WI38 (cell line): Measurements from ENCODE around the gene CIITA.

Experiments used
- H3K4me3 ChIP-seq: 2 replicates; pipeline ENCODE4 v1.5.1; 2011; ENCODE audit warnings: low read depth, mild to moderate bottlenecking, control low read depth, low read length
- TF ChIP-seq, protein P1 (sequence below): IDR thresholded peaks from 2 replicates; pipeline ENCODE4 v1.5.1; 2012; ENCODE audit warnings: low read depth, mild to moderate bottlenecking, control low read depth, low read length

CIITA gene

DNA sequence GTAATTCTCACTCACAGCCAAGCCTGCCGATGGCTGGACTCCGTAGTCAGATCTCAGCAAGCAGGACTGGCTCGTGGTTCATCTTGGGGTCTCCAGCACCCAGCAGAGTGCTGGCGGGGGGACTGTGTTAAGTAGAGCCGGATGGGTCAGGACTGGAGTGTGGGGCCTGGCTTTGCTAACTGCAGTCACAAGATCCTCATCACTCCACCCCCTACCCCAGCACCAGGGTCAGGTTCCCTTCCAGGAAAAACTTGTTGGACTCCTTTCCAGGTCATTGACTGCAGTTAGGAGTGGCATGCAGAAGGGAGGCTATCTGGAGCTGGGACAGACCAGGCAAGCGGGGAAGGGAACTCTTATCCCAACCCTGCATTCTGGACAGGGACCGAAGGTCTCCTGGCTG is 6.0 kb downstream of the CIITA start:
- TF ChIP-seq, protein P1, sequence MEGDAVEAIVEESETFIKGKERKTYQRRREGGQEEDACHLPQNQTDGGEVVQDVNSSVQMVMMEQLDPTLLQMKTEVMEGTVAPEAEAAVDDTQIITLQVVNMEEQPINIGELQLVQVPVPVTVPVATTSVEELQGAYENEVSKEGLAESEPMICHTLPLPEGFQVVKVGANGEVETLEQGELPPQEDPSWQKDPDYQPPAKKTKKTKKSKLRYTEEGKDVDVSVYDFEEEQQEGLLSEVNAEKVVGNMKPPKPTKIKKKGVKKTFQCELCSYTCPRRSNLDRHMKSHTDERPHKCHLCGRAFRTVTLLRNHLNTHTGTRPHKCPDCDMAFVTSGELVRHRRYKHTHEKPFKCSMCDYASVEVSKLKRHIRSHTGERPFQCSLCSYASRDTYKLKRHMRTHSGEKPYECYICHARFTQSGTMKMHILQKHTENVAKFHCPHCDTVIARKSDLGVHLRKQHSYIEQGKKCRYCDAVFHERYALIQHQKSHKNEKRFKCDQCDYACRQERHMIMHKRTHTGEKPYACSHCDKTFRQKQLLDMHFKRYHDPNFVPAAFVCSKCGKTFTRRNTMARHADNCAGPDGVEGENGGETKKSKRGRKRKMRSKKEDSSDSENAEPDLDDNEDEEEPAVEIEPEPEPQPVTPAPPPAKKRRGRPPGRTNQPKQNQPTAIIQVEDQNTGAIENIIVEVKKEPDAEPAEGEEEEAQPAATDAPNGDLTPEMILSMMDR, result no peak
- H3K4me3 ChIP-seq, result no peak overlapping the region

DNA sequence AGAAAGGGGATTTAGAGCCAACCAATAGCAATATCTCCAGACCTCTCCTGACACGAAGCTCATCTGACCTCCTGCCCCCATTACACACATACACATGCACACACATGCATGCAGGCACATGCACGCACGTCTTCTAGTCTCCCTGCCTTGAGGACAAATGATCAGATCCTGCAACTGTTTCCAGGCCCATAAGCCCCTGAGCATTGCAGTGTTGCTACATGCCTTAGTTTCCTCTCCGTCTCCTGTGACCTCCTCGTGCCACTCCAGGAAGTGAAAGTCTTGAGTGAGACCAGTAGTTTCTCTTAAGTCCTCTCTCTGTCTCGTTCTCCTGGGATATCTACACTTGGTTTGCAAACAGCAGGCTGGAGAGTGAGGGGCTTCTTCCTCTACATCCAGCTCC is 8.2 kb downstream of the CIITA start:
- H3K4me3 ChIP-seq, result no peak overlapping the region
- TF ChIP-seq, protein P1, result no peak

DNA sequence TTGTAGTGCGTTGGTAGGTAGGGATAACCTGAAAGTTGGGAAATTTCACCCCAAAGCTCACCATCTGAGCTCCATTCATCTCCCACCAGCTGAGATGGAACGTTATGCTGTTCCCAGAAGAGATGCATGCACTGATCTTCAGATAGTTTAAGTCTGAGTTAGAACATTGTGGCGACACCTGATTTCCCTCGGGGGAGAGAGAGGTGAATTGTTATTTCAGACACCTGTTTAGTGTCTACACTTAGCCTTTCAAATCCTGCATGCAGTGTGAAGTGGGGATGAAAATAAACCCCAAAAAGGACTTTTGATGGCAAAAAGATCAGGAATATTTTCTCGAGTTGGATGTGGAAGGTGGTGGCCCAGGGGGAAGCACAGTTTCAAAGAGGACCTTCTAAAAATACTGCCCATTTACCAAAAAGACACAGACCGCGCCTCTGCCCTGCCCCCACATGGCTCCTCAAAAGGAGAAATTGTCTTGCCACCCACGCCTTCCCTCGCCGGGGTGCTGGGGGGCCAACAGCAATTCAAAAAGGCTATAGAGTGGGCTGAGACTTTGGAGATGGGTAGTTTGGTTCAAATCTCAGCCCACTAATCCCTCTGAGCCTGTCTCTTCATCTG is 11.4 kb downstream of the CIITA start:
- H3K4me3 ChIP-seq, result no peak overlapping the region
- TF ChIP-seq, protein P1, result no peak

DNA sequence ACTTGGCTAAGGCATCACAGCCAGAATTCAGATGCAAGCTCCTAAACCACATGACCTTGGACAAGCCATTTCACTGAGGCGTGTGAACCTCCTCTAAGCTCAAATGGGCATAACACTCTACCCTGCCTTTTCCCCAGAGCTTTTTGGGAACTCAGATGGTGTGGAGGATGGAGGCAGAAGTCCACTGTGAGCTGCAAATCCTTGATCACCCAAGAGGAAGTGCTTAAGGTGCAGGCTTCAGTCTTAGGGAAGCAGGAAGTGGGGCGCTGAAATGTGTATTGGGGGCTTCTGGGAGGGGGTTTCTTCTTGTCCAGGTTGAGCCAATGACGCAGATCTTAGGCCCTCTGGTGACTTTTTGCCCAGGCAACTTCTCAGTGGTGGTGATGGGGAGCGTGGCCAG is 12.9 kb downstream of the CIITA start:
- no peak overlapping the region for H3K4me3 ChIP-seq
- TF ChIP-seq, protein P1, result no peak

DNA sequence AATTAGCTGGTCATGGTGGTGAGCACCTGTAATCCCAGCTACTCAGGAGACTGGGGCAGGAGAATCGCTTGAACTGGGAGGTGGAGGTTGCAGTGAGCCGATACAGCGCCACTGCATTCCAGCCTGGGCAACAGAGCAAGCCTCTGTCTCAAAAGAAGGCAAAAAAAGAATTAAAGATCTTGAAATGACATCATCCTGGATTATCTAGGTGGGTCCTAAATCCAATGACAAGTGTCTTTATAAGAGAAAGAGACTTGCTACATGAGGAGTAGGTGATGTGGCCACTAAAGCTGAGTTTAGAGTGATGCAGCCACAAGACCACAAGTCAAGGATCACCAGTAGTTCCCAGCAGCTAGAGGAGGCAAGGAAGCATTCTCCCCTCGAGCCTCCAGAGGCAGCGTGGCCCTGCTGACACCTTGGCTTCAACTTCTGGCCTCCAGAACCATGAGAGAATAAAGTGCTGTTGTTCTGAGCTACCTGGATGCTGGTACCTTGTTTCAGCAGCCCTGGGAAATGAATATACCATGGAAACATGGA is 15.8 kb downstream of the CIITA start:
- TF ChIP-seq, protein P1, result no peak

DNA sequence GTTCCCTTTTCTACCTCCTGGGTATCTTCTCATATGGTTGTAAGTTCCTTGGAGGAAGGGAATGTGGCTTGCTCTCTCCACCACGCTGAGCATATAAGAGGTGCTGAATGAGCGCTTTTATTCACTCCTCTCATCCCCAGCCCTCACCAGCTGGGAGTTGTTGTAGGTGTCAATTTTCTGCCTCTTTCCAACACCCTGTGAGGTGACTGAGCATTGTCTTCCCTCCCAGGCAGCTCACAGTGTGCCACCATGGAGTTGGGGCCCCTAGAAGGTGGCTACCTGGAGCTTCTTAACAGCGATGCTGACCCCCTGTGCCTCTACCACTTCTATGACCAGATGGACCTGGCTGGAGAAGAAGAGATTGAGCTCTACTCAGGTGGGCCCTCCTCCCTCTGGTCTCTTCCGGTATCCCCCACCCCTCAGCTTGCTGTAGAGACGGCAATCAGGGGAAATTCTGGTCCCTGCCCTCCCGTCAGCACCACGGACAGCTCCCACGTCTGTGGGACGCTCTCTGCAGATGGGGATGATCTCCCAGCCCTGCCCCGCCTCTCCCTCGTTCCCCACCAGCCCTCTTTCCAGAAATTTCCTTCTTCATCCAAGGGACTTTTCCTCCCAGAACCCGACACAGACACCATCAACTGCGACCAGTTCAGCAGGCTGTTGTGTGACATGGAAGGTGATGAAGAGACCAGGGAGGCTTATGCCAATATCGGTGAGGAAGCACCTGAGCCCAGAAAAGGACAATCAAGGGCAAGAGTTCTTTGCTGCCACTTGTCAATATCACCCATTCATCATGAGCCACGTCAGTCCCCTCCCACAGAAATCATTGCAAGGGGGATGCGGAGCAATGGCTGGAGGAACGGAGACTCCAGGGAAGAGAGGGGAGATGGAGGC is 18.3 kb downstream of the CIITA start:
- TF ChIP-seq, protein P1, result no peak
- no peak overlapping the region for H3K4me3 ChIP-seq

More for the DNA sequence above, 15.8 kb downstream of the CIITA start:
- no peak overlapping the region for H3K4me3 ChIP-seq

DNA sequence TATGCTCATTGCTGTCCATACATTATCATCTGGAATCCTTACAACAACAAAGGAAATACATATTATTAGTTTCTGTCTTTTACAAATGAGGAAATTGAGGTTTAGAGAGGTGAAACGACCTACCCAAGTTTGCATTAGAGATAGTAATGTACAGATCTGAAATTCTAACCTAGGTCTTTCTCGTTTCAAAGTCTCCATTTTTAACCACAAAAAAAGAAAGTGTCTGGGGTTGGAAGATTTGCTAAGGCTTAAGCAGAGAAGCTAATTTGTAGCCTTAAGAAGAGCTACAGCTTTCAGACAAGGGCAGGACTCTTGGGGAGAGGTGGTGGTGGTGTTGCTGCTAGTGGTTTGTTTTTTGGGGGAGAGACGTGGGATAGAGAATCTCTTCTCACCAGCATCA is 19.2 kb downstream of the CIITA start:
- TF ChIP-seq, protein P1, result no peak
- H3K4me3 ChIP-seq, result no peak overlapping the region
